K562 (cell line): Measurements from ENCODE around the gene FN3KRP. TPM values are rescaled to one million over a fixed set of nuclear protein-coding genes. Genes with fewer than 3 reads are reported as not detected.

Source experiments
- ATF7 ChIP-seq: fragments of 450-650 bp; IDR thresholded peaks from 2 replicates; pipeline ENCODE4 v1.7.1; 2014; ENCODE audit warnings: mild to moderate bottlenecking, moderate library complexity
- CBX1 ChIP-seq: sonication (generic); IDR thresholded peaks from 2 replicates; pipeline ENCODE4 v1.6.1; 2016; ENCODE audit warnings: antibody characterized with exemption, low read depth, mild to moderate bottlenecking
- E2F8 ChIP-seq: fragments of 450-650 bp; IDR thresholded peaks from 2 replicates; pipeline ENCODE4 v1.7.1; 2018; ENCODE audit warnings: mild to moderate bottlenecking, low read depth; ENCODE audit not compliant: partially characterized antibody
- HDAC1 ChIP-seq, 2 experiments: fragments of 450-650 bp; IDR thresholded peaks; 2 replicates each; pipeline ENCODE4 v1.6.1; 2016 to 2017; ENCODE audit warnings: inconsistent platforms in 1 of 2, mild to moderate bottlenecking in 1 of 2, moderate library complexity in 1 of 2
- NFIC ChIP-seq: fragments of 450-650 bp; IDR thresholded peaks from 2 replicates; pipeline ENCODE4 v1.6.1; 2017; ENCODE audit warnings: mild to moderate bottlenecking, inconsistent platforms
- PHTF2 ChIP-seq: fragments of 250-450 bp; sonication (Bioruptor Pico); IDR thresholded peaks from 2 replicates; pipeline ENCODE4 v1.5.0; 2021; ENCODE audit warnings: mild to moderate bottlenecking
- POU5F1 ChIP-seq: fragments of 150-350 bp; IDR thresholded peaks from 2 replicates; pipeline ENCODE4 v1.6.1; 2014; ENCODE audit warnings: borderline replicate concordance, low read length, low read depth, mild to moderate bottlenecking; ENCODE audit not compliant: partially characterized antibody
- RBFOX2 ChIP-seq: fragments of 200-400 bp; formaldehyde crosslinking; IDR thresholded peaks from 2 replicates; pipeline ENCODE4 v1.6.1; 2017; ENCODE audit warnings: low read depth, mild to moderate bottlenecking, low read length, moderate library complexity
- RBM25 ChIP-seq: fragments of 200-400 bp; formaldehyde crosslinking; IDR thresholded peaks from 2 replicates; pipeline ENCODE4 v1.6.1; 2018; ENCODE audit warnings: low read length, low read depth, moderate library complexity; ENCODE audit not compliant: severe bottlenecking
- SIN3A ChIP-seq, 2 experiments: fragments of 150-350 bp in 1 of 2; IDR thresholded peaks; 2 replicates each; pipeline ENCODE4 v1.6.1; 2011 to 2016; ENCODE audit warnings: borderline replicate concordance in 2 of 2, low read depth in 2 of 2, low read length in 2 of 2, mild to moderate bottlenecking in 2 of 2, moderate library complexity in 2 of 2; ENCODE audit not compliant: control insufficient read depth in 1 of 2
- USF1 ChIP-seq: sonication (generic); formaldehyde crosslinking; IDR thresholded peaks from 2 replicates; pipeline ENCODE4 v1.9.0; 2022; ENCODE audit warnings: mild to moderate bottlenecking, missing genetic modification reagents
- ZKSCAN8 ChIP-seq: fragments of 200-800 bp; sonication (Bioruptor generic); IDR thresholded peaks from 2 replicates; pipeline ENCODE4 v1.6.1; 2016; ENCODE audit warnings: missing genetic modification characterization, missing compliant biosample characterization
- ZNF551 ChIP-seq: fragments of 250-450 bp; sonication (Bioruptor Pico); IDR thresholded peaks from 2 replicates; pipeline ENCODE4 v1.5.0; 2021; ENCODE audit warnings: mild to moderate bottlenecking, moderate library complexity
- ZNF668 ChIP-seq: fragments of 250-450 bp; sonication (Bioruptor Pico); IDR thresholded peaks from 2 replicates; pipeline ENCODE4 v1.8.0; 2022; ENCODE audit warnings: mild to moderate bottlenecking, inconsistent platforms
- ZNF740 ChIP-seq, 3 experiments: fragments of 200-800 bp in 1 of 3; sonication (Bioruptor generic) in 1 of 3; sonication (generic) in 1 of 3; formaldehyde crosslinking in 1 of 3; IDR thresholded peaks; 2 replicates each; pipeline versions ENCODE4 v1.6.1 to v1.8.0; 2016 to 2022; ENCODE audit warnings: mild to moderate bottlenecking in 2 of 3, missing compliant biosample characterization in 2 of 3, missing genetic modification characterization in 2 of 3, missing genetic modification reagents in 1 of 3
- polyA plus RNA-seq, 8 experiments: library from polyadenylated mRNA; depleted of rRNA in 4 of 8; stranded (reverse) in 5 of 8; unstranded in 3 of 8; fragments of >200 nt; fragmentation: Nextera tagmentation in 2 of 8; fragmentation: Illumina TruSeq in 1 of 8; extraction: Ambion mirVana in 2 of 8; extraction: Trizol in 1 of 8; gene quantifications; 2 replicates each; pipeline versions ENCODE4 v1.2.1 to v1.2.3, GENCODE V29; 2011 to 2014; ENCODE audit warnings: inconsistent platforms in 1 of 8, missing spikeins in 1 of 8
- total RNA-seq, 7 experiments: library from RNA; depleted of rRNA in 6 of 7; stranded (reverse); fragments of >200 nt in 6 of 7; fragmentation: Illumina TruSeq in 2 of 7; extraction: Trizol in 2 of 7; gene quantifications; 2 replicates each; pipeline versions ENCODE4 v1.2.1 to v1.2.3, GENCODE V29; 2011 to 2021; ENCODE audit warnings: low replicate concordance in 1 of 7
- TF ChIP-seq, protein P1 (sequence below): fragments of 250-450 bp; sonication (Bioruptor Pico); IDR thresholded peaks from 2 replicates; pipeline ENCODE4 v1.4.0; 2020
- TF ChIP-seq, protein P2 (sequence below), 2 experiments: fragments of 200-800 bp in 1 of 2; sonication (Bioruptor generic) in 1 of 2; sonication (generic) in 1 of 2; formaldehyde crosslinking in 1 of 2; IDR thresholded peaks in 1 of 2; conservative IDR thresholded peaks in 1 of 2; 2 replicates each; pipeline versions ENCODE4 v1.5.0 to v1.6.1; 2016 to 2020; ENCODE audit warnings: missing compliant biosample characterization in 1 of 2, missing genetic modification characterization in 1 of 2, missing genetic modification reagents in 1 of 2

FN3KRP gene
- total and polyA plus RNA-seq, 9 of the 15 experiments (the other 6 are each of a cell fraction or from before 2014, with no cell fraction given) = 2.0 to 32.1 (median 24.9) TPM

DNA sequence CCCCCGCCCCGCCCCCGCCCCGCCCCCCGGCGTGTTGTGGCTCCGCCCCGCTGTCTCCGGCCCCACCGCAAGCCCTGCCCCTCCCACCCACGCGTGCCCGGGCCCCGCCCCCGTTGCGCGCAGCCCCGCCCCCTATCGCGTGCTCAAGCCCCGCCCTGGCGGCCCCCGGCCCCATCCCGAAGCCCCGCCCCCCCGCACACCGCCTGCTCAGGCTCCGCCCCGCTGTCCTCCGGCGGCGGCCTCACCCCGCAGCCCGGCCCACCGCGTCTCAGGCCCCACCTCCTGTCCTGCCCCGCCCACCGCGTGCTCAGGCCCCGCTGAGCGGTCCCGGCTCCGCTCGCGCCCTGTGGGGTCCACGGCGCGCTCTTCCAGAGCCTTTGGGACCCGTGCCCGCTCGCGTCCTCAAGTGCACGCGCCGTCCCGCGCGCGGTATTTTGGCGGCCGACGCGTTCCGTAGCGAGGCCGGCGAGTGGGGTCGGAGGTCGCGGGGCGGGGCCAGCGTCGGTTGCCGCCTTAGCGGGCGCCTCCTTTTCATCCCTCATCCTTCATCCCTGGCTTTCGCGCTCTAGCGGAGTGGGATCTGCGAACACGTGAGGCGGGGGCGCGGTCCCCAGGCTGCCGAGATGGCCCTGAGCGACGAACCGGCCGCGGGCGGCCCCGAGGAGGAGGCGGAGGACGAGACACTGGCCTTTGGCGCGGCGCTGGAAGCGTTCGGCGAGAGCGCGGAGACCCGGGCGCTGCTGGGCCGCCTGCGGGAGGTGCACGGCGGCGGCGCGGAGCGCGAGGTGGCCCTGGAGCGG is 35.3 kb downstream of the FN3KRP start, which contains the start of gene TBCD (continued):
- peak; percentile 71 for TF ChIP-seq NFIC
- TF ChIP-seq ZKSCAN8 (CRISPR knock-in tag) = no peak
- TF ChIP-seq ZNF740 (CRISPR knock-in tag; IDR thresholded peaks at IDR 0.05) = no peak; the same call in 1 of the 2 replicates
- TF ChIP-seq ZNF740 (tag; IDR thresholded peaks at IDR 0.05) = no peak
- no peak for TF ChIP-seq PHTF2
- TF ChIP-seq RBM25 = peak; percentile 48
- TF ChIP-seq ATF7 = peak; percentile 56
- TF ChIP-seq RBFOX2 = peak; percentile 80
- peak; percentile 79 for TF ChIP-seq USF1 (CRISPR knock-in tag)
- TF ChIP-seq HDAC1 (IDR thresholded peaks at IDR 0.05) = peak in 1 of 2 experiments; percentile 91; a peak in 3 of 4 replicates
- no peak for TF ChIP-seq CBX1
- TF ChIP-seq, protein P1, sequence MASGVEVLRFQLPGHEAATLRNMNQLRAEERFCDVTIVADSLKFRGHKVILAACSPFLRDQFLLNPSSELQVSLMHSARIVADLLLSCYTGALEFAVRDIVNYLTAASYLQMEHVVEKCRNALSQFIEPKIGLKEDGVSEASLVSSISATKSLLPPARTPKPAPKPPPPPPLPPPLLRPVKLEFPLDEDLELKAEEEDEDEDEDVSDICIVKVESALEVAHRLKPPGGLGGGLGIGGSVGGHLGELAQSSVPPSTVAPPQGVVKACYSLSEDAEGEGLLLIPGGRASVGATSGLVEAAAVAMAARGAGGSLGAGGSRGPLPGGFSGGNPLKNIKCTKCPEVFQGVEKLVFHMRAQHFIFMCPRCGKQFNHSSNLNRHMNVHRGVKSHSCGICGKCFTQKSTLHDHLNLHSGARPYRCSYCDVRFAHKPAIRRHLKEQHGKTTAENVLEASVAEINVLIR (CRISPR knock-in tag) = peak; percentile 25; the same call in 1 of the 2 replicates
- no peak for TF ChIP-seq ZNF668 (CRISPR knock-in tag)
- TF ChIP-seq, protein P2, sequence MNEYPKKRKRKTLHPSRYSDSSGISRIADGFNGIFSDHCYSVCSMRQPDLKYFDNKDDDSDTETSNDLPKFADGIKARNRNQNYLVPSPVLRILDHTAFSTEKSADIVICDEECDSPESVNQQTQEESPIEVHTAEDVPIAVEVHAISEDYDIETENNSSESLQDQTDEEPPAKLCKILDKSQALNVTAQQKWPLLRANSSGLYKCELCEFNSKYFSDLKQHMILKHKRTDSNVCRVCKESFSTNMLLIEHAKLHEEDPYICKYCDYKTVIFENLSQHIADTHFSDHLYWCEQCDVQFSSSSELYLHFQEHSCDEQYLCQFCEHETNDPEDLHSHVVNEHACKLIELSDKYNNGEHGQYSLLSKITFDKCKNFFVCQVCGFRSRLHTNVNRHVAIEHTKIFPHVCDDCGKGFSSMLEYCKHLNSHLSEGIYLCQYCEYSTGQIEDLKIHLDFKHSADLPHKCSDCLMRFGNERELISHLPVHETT (CRISPR knock-in tag; conservative IDR thresholded peaks at IDR 0.05 in 1 of 2, IDR thresholded peaks at IDR 0.05 in 1 of 2) = peak in 1 of 2 experiments; percentile 83; a peak in 2 of 4 replicates
- peak; percentile 52 to 61; a peak in 2 of 4 replicates for TF ChIP-seq SIN3A (IDR thresholded peaks at IDR 0.05; ENCODE audit: borderline replicate concordance in 2 of 2, control insufficient read depth in 1 of 2, low read depth in 2 of 2, low read length in 2 of 2)
- TF ChIP-seq POU5F1 = peak; percentile 83
- no peak for TF ChIP-seq ZNF551
- peak; percentile 55 for TF ChIP-seq E2F8
